ENCODE measurements around the gene TP53I11.

DNA sequence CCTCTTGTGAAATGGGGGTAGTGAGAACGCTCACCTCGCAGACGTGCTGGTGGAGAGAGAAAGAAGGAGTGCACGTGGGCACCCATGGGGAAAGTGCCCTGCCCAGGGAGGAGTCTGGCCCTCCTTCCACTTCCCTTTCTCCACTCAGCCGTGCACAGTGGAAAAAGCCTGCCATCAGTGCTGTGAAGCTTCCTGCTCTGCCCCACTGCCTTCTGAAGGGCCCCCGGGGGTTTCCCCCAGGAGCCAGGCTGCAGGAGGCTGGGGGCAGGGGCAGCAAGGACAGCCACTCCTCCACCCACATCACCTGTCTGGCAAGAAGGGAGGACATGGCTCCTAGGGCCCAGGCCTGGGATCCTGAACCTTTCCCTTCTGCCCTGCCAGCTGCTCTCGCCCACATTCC lies 7.6 kb downstream of the TP53I11 start:
- no peak for TF ChIP-seq EP300 (IDR thresholded peaks at IDR 0.05)
- TF ChIP-seq, protein P1, sequence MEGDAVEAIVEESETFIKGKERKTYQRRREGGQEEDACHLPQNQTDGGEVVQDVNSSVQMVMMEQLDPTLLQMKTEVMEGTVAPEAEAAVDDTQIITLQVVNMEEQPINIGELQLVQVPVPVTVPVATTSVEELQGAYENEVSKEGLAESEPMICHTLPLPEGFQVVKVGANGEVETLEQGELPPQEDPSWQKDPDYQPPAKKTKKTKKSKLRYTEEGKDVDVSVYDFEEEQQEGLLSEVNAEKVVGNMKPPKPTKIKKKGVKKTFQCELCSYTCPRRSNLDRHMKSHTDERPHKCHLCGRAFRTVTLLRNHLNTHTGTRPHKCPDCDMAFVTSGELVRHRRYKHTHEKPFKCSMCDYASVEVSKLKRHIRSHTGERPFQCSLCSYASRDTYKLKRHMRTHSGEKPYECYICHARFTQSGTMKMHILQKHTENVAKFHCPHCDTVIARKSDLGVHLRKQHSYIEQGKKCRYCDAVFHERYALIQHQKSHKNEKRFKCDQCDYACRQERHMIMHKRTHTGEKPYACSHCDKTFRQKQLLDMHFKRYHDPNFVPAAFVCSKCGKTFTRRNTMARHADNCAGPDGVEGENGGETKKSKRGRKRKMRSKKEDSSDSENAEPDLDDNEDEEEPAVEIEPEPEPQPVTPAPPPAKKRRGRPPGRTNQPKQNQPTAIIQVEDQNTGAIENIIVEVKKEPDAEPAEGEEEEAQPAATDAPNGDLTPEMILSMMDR (IDR thresholded peaks at IDR 0.05): no peak

All from suprapubic skin (tissue), 3 donors.